IPS-20b (cell line): ENCODE data around the gene CHTF8.
"Not testable (repeated sequence)": the region's sequence is repeated elsewhere in the genome, so short reads cannot be mapped to it uniquely, and the experiment has no call there.

Source experiments
- H3K27ac ChIP-seq: one replicate; pipeline ENCODE4 v1.5.1; 2013; ENCODE audit warnings: low read length
- H3K27me3 ChIP-seq: 2 replicates; pipeline ENCODE4 v1.6.1; 2013; ENCODE audit warnings: mild to moderate bottlenecking, low read length, inconsistent platforms; ENCODE audit not compliant: insufficient read depth
- H3K36me3 ChIP-seq: 2 replicates; pipeline ENCODE4 v1.6.1; 2013; ENCODE audit warnings: low read depth, mild to moderate bottlenecking, inconsistent platforms, low read length, moderate library complexity; ENCODE audit not compliant: insufficient read depth
- H3K4me1 ChIP-seq: 2 replicates; pipeline ENCODE4 v1.6.1; 2013; ENCODE audit warnings: mild to moderate bottlenecking, control low read depth, inconsistent platforms, low read length, moderate library complexity; ENCODE audit not compliant: insufficient read depth
- H3K4me3 ChIP-seq: 2 replicates; pipeline ENCODE4 v1.5.1; 2013; ENCODE audit warnings: mild to moderate bottlenecking, low read length, inconsistent platforms
- H3K9ac ChIP-seq: 2 replicates; pipeline ENCODE4 v1.6.1; 2013; ENCODE audit warnings: low read depth, mild to moderate bottlenecking, inconsistent platforms, low read length, moderate library complexity
- H3K9me3 ChIP-seq: 2 replicates; pipeline ENCODE4 v1.6.1; 2013; ENCODE audit warnings: mild to moderate bottlenecking, low read depth, low read length, inconsistent platforms; ENCODE audit not compliant: insufficient read depth

The CHTF8 gene

DNA sequence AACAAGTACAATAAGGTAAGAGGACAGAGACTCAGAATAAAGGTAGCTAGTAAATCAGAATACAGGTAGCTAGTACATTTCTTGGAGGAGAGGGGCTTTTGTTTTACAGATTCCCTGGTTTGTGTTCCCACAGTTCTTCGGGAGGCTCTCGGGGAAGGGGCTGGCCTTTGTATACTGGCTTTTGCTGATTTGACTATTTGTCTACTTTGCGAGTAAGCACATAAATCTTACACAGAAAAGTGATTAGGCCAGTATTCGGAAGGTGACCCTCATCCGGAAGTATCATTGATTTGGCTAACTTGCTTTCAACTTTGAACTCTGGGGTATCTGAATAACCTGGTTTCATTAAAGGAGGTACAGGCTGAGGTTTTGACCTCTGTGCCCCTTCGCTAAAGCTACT, 33.2 kb upstream of the CHTF8 start:
- no peaks in the 10 kb centered on the region for H3K27me3 ChIP-seq
- H3K4me1 ChIP-seq = no peaks in the 10 kb centered on the region
- no peak overlapping the region for H3K4me3 ChIP-seq
- peaks cover 96% of the 10 kb centered on the region for H3K36me3 ChIP-seq
- H3K9me3 ChIP-seq = no peaks in the 10 kb centered on the region
- no peak overlapping the region for H3K27ac ChIP-seq
- H3K9ac ChIP-seq = no peak overlapping the region

DNA sequence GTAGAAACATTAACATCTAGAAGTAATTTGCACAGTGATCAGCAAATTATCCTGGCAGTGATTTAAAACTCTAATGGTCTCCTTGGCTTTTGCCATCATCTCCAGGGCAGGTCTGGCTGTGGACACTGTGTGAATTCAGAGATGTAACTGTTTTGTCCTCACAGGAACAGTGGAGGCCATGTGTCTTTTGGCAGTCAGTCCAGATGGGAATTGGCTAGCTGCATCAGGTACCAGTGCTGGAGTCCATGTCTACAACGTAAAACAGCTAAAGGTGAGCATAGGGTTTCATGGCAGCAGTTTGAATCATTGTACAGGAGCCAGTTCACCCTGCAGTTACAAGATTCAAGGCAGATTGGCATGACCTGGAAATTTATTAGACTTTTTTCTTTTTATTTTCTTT, 27.8 kb upstream of the CHTF8 start:
- Histone ChIP-seq H3K4me3 (no peak overlapping the region), H3K9me3 (no peaks in the 10 kb centered on the region), H3K4me1 (no peaks in the 10 kb centered on the region), H3K9ac (no peak overlapping the region), H3K27me3 (no peaks in the 10 kb centered on the region), H3K36me3 (peaks cover 94% of the 10 kb centered on the region), H3K27ac (no peak overlapping the region)

DNA sequence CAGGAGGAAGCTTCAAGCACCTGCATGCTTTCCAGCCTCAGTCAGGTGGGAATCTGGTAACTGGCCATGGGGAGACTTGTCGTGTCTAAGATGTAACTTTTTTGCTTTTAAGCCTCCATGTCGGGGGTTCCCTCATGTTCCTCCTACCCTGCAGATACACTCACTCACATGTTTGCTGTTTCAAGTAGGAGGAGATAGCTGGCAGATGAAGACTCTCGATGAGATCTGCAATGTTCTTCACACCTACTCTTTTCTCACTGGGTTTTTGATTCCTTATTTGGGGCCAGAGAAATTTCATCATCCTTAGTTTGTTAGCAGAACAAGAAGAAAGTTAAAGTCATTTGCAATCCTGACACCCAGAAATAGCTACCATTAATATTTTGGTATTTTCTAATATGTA, 24.8 kb upstream of the CHTF8 start:
- no peak overlapping the region for H3K4me3 ChIP-seq
- peaks cover 92% of the 10 kb centered on the region for H3K36me3 ChIP-seq
- no peaks in the 10 kb centered on the region for H3K27me3 ChIP-seq
- no peak overlapping the region for H3K9ac ChIP-seq
- H3K27ac ChIP-seq = no peak overlapping the region
- H3K9me3 ChIP-seq = no peaks in the 10 kb centered on the region
- H3K4me1 ChIP-seq = no peaks in the 10 kb centered on the region

DNA sequence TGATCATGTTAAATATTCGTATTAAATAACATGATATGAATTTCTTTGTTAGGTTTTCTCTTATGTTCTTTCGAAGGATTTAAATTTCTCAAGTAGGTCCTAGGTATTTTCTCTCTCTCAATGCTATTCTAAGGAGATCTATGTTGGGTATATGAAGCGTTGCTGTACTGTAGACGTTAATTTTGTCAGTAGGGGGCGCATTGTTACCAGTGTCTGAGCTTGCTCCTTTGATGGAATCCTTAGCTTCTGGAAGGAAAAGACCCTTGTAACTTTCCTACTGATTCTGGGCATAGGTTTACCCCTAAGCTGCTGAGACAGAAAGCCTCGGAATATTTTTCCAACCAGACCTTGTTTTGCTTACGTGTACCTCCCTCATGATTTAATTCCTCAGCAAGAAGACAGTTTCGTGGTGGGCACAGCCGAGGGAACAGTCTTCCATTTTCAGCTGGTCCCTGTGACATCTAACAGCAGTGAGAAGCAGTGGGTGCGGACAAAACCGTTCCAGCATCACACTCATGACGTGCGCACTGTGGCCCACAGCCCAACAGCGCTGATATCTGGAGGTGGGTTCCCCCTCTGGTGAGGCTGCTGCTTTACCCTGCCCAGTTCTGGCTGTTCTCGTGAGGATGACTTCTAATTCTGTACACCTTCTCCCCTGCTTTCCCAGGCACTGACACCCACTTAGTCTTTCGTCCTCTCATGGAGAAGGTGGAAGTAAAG, 17.9 kb upstream of the CHTF8 start:
- Histone ChIP-seq H3K27me3 (no peaks in the 10 kb centered on the region), H3K4me1 (no peaks in the 10 kb centered on the region), H3K36me3 (peaks cover 79% of the 10 kb centered on the region)

DNA sequence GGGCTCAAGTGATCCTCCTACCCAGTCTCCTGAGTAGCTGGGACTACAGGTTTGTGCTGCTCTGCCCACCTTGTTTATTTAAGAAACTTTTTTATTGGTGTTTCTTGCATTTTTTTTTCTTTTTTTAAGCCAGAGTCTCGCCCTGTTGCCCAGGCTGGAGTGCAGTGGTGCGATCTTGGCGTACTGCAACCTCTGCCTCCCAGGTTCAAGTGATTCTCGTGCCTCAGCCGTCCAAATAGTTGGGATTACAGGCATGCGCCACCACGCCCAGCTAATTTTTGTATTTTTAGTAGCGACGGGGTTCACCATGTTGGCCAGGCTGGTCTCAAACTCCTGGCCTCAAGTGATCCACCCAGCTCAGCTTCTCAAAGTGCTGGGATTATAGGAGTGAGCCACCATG, 17.2 kb upstream of the CHTF8 start:
- not testable (repeated sequence) for H3K4me1 ChIP-seq, H3K27ac ChIP-seq, H3K9me3 ChIP-seq, H3K27me3 ChIP-seq, H3K9ac ChIP-seq, H3K4me3 ChIP-seq
- H3K36me3 ChIP-seq = peaks cover 78% of the 10 kb centered on the region

More for the DNA sequence above, 17.9 kb upstream of the CHTF8 start:
- Histone ChIP-seq H3K27ac (no peak overlapping the region), H3K9ac (no peak overlapping the region), H3K9me3 (no peaks in the 10 kb centered on the region), H3K4me3 (no peak overlapping the region)

DNA sequence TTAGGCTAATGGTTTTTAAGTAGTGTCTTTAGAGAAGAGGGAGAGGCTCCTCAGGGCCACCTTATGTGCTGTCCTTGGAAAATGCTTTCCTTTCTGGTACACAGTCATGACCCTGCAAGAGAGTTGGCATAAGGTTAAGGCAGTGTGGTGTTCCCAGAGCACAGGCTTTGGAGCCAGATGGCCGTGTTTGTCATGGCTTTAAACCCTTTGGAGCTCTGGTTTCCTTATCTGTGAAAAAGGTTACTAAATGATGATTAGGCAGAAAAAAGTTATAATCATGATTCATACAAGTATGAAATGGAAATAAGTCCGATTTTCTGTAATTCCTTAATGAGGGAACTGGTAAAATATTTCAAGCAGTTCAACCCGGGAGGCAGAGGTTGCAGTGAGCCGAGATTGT, 13.3 kb upstream of the CHTF8 start:
- Histone ChIP-seq H3K27ac (no peak overlapping the region), H3K9ac (no peak overlapping the region), H3K27me3 (no peaks in the 10 kb centered on the region), H3K4me3 (no peak overlapping the region), H3K4me1 (no peaks in the 10 kb centered on the region), H3K36me3 (peaks cover 78% of the 10 kb centered on the region), H3K9me3 (no peaks in the 10 kb centered on the region)

DNA sequence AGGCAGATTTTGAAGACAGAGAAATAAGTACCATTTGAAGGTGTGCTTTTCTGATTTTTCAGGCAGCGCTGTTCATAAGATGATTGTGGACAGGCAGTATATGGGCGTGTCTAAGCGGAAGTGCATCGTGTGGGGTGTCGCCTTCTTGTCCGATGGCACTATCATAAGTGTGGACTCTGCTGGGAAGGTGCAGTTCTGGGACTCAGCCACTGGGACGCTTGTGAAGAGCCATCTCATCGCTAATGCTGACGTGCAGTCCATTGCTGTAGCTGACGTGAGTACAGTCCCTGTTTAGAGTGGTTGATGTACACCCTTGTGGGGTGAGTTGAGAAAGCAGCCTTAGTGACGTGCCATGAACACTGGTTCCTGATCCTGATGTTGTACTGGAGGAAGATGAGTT, 10.7 kb upstream of the CHTF8 start:
- no peaks in the 10 kb centered on the region for H3K27me3 ChIP-seq
- H3K27ac ChIP-seq = no peak overlapping the region
- no peak overlapping the region for H3K9ac ChIP-seq
- no peaks in the 10 kb centered on the region for H3K4me1 ChIP-seq
- H3K36me3 ChIP-seq = peaks cover 82% of the 10 kb centered on the region
- no peak overlapping the region for H3K4me3 ChIP-seq
- no peaks in the 10 kb centered on the region for H3K9me3 ChIP-seq

DNA sequence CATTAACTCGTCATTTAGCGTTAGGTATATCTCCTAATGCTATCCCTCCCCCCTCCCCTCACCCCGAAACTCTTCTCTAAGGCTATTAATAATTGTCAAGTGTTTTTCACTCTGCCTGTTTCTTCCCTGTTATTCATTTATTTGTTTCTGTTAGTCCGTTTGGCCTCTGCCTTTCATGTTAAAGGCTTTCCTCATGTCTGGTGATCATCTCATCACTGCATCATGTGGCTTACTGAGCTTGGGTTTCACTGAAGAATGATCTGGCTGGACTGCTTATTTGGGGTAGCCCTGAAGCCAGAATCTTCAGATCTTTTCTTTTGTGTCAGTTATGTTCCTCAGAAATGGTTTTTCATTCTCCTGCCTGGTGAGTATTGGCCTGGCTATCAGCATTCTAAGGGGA, 9.5 kb upstream of the CHTF8 start:
- H3K9me3 ChIP-seq = no peaks in the 10 kb centered on the region
- H3K9ac ChIP-seq = no peak overlapping the region
- no peaks in the 10 kb centered on the region for H3K27me3 ChIP-seq
- no peaks in the 10 kb centered on the region for H3K4me1 ChIP-seq
- no peak overlapping the region for H3K4me3 ChIP-seq
- H3K27ac ChIP-seq = no peak overlapping the region
- peaks cover 89% of the 10 kb centered on the region for H3K36me3 ChIP-seq

DNA sequence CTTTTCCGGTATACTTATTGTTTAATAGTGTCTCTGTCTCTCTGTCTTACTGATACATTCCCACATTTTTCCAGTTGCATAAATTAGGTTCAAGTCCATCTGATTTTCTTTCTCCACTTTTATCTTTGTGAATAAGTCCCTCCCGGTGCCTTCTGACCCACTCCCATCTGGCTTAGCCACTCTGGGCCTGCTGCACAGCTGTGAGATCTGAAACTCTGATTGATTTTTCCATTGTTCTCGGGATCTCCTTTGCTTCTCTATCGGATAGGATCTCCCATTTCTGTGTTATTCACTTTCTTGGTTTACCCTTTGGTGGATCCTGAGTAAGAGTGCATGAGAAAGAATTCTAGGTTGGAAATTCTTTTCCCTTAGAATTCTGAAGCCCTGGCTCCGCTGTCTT, 8.6 kb upstream of the CHTF8 start:
- no peaks in the 10 kb centered on the region for H3K9me3 ChIP-seq
- H3K27ac ChIP-seq = no peak overlapping the region
- H3K4me3 ChIP-seq = no peak overlapping the region
- peaks cover 94% of the 10 kb centered on the region for H3K36me3 ChIP-seq
- H3K4me1 ChIP-seq = no peaks in the 10 kb centered on the region
- no peak overlapping the region for H3K9ac ChIP-seq
- H3K27me3 ChIP-seq = no peaks in the 10 kb centered on the region

DNA sequence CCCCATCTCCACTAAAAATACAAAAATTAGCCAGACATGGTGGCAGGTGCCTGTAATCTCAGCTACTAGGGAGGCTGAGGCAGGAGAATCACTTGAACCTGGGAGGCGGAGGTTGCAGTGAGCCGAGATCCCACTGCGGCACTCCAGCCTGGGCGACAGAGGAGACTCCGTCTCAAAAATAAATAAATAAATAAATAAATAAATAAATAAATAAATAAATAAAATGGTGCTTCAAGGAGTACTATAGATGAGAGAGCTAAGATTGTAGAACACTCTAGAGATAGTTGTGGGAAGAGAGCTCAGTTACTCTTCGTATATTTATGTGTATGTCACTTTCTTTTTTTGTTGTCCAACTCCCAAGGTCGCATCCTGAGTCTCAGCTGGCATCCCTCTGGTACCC, 7.1 kb upstream of the CHTF8 start:
- H3K4me1 ChIP-seq, H3K9ac ChIP-seq, H3K4me3 ChIP-seq, H3K27me3 ChIP-seq, H3K27ac ChIP-seq, H3K9me3 ChIP-seq: not testable (repeated sequence)
- H3K36me3 ChIP-seq = peaks cover 90% of the 10 kb centered on the region

DNA sequence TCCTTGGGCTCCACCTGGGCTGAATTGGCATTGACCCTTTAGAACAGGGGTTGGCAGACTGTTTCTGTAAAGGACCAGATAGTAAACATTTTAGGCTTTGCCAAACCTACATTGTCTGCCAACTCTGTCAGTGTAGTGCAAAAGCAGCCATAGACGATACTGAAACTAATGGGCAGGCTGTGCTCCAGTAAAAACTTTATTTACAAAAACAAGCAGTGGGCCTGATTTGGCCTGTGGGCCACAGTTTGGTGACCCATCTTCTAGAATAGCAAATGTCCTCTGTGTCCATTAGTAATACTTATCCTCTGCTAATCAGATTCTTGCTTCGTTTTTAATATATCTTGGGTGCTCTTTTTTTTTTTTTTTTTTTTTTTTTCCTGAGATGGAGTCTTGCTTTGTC, 6.2 kb upstream of the CHTF8 start:
- no peak overlapping the region for H3K9ac ChIP-seq
- H3K4me1 ChIP-seq = peaks cover 4% of the 10 kb centered on the region
- no peak overlapping the region for H3K4me3 ChIP-seq
- no peaks in the 10 kb centered on the region for H3K9me3 ChIP-seq
- no peaks in the 10 kb centered on the region for H3K27me3 ChIP-seq
- peaks cover 89% of the 10 kb centered on the region for H3K36me3 ChIP-seq
- no peak overlapping the region for H3K27ac ChIP-seq

DNA sequence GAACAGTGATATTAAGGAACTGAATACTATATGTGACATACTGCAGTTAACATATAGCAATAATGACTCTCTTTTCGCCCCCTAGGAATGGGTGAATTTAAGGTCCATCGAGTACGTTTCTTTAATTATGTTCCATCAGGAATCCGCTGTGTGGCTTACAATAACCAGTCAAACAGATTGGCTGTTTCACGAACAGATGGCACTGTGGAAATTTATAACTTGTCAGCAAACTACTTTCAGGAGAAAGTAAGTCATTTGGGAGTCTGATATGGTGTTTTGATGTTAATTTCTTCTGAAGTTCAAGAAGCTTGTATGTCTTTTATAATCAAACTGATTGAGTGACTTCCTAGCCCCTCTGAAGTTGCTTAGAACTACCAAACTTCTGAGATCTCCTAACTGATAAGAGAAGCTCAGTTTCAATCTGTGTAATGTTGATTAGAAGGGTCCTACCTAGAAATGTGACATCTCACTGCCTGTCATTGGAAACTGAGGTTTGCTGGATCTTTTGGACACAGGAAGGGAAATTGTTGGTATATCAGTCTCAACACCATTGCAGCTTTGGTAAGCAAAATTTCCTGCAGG, 1.1 kb upstream of the CHTF8 start:
- Histone ChIP-seq H3K4me1 (peaks cover 14% of the 10 kb centered on the region), H3K4me3 (peak overlapping the region; percentile 83), H3K27me3 (no peaks in the 10 kb centered on the region), H3K36me3 (peaks cover 56% of the 10 kb centered on the region), H3K9me3 (no peaks in the 10 kb centered on the region), H3K27ac (no peak overlapping the region), H3K9ac (peak overlapping the region; percentile 83)
